MCF 10A (cell line): ENCODE measurements around the gene ACSL3. TPM values are rescaled to one million over a fixed set of nuclear protein-coding genes. Genes with fewer than 3 reads are reported as not detected.

Source experiments
- BruUV-seq: library from RNA; stranded (reverse); fragments of 400-500 nt; replicated peaks from 2 replicates; lab custom pipeline; 2021; lab: Mats Ljungman, UMichigan
- CTCF ChIA-PET: fragments of 300-600 bp; sonication (Branson Sonifier 250); formaldehyde crosslinking; extraction: SDS; loops from one replicate; lab custom pipeline; 2021; ENCODE audit warnings: antibody characterized with exemption, inconsistent platforms; lab: Yijun Ruan, JAX
- POLR2A ChIA-PET: fragments of 300-600, 350-650 bp; sonication (Branson Sonifier 250); formaldehyde crosslinking; extraction: SDS; loops from one replicate; lab custom pipeline; 2020; ENCODE audit warnings: antibody characterized with exemption, inconsistent platforms; lab: Yijun Ruan, JAX
- DNase-seq: peaks from one replicate; pipeline ENCODE4 v3.0.0-alpha.2; 2018; ENCODE audit not compliant: unreplicated experiment
- H3K27ac Mint-ChIP-seq: one replicate; pipeline ENCODE4 v1.8.0; 2022; ENCODE audit warnings: mild to moderate bottlenecking, low read depth, mixed read lengths; ENCODE audit not compliant: unreplicated experiment
- H3K27me3 Mint-ChIP-seq: one replicate; pipeline ENCODE4 v1.8.0; 2022; ENCODE audit warnings: mixed read lengths; ENCODE audit not compliant: insufficient read depth, unreplicated experiment
- H3K36me3 Mint-ChIP-seq: one replicate; pipeline ENCODE4 v1.8.0; 2022; ENCODE audit warnings: mild to moderate bottlenecking, moderate library complexity, mixed read lengths; ENCODE audit not compliant: insufficient read depth, unreplicated experiment
- H3K4me1 Mint-ChIP-seq: one replicate; pipeline ENCODE4 v1.8.0; 2022; ENCODE audit warnings: mixed read lengths; ENCODE audit not compliant: insufficient read depth, unreplicated experiment
- H3K4me3 Mint-ChIP-seq: one replicate; pipeline ENCODE4 v1.8.0; 2022; ENCODE audit warnings: mild to moderate bottlenecking, moderate library complexity, mixed read lengths; ENCODE audit not compliant: unreplicated experiment
- H3K9me3 Mint-ChIP-seq: one replicate; pipeline ENCODE4 v1.8.0; 2022; ENCODE audit warnings: mixed read lengths; ENCODE audit not compliant: unreplicated experiment
- CTCF ChIP-seq: fragments of 200-600 bp; IDR thresholded peaks from one replicate; pipeline ENCODE4 v1.8.0; 2022; ENCODE audit warnings: antibody characterized with exemption, mild to moderate bottlenecking; ENCODE audit not compliant: unreplicated experiment
- intact Hi-C: fragments of 100-400 bp; cut with micrococcal nuclease; formaldehyde crosslinking; loops from 2 replicates; pipeline ENCODE4 v1.14.1; 2022
- total RNA-seq: library from RNA; stranded (reverse); gene quantifications from 2 replicates; pipeline ENCODE4 v1.2.3, GENCODE V29; 2022

ACSL3 gene
- total RNA-seq, 1 experiment from 2014 or later, result 183 TPM

- H3K4me1 Mint-ChIP-seq, result peaks cover 7% of the 10 kb centered on the region
- intact Hi-C loops, result no loop called here
- TF ChIP-seq CTCF, result no peak
- no peaks in the 10 kb centered on the region for H3K27me3 Mint-ChIP-seq
- H3K36me3 Mint-ChIP-seq, result peaks cover 32% of the 10 kb centered on the region
- no peaks in the 10 kb centered on the region for H3K9me3 Mint-ChIP-seq
- no peak overlapping the region for H3K4me3 Mint-ChIP-seq
- ChIA-PET CTCF (interaction anchor here (1.0 kb wide), 1 partner anchor 15 kb away, joined by 3 read pairs; no protein-coding TSS in a partner anchor), POLR2A (interaction anchor here (1.3 kb wide), 1 partner anchor 9 kb away, joined by 3 read pairs; no protein-coding TSS in a partner anchor)
- no peak overlapping the region for H3K27ac Mint-ChIP-seq
- DNase-seq, result no peak
- BruUV-seq, result no TSS peak
Measured at GRCh38 chr2:222943820-222944219, 83.0 kb downstream of the ACSL3 start.

- CTCF ChIA-PET, result interaction anchor here (0.7 kb wide), 1 partner anchor 731 kb away, joined by 4 read pairs; no protein-coding TSS in a partner anchor
- peaks cover 25% of the 10 kb centered on the region for H3K36me3 Mint-ChIP-seq
- intact Hi-C loops, result no loop called here
- TF ChIP-seq CTCF, result no peak
- no peaks in the 10 kb centered on the region for H3K9me3 Mint-ChIP-seq
- H3K4me1 Mint-ChIP-seq, result peaks cover 7% of the 10 kb centered on the region
- H3K27me3 Mint-ChIP-seq, result no peaks in the 10 kb centered on the region
- no TSS peak for BruUV-seq
- POLR2A ChIA-PET, result interaction anchor here (0.6 to 1.3 kb wide), 5 partner anchors 9 to 266 kb away, joined by 3 to 5 read pairs (median 4); no protein-coding TSS in a partner anchor
- H3K4me3 Mint-ChIP-seq, result no peak overlapping the region
- no peak overlapping the region for H3K27ac Mint-ChIP-seq
- no peak for DNase-seq
Measured at GRCh38 chr2:222944552-222944951, 83.7 kb downstream of the ACSL3 start.

- TF ChIP-seq CTCF, result no peak
- CTCF ChIA-PET, result no interaction called here
- Mint-ChIP-seq H3K36me3 (peaks cover 24% of the 10 kb centered on the region), H3K27ac (no peak overlapping the region), H3K4me1 (peaks cover 7% of the 10 kb centered on the region), H3K4me3 (no peak overlapping the region), H3K27me3 (no peaks in the 10 kb centered on the region), H3K9me3 (no peaks in the 10 kb centered on the region)
- intact Hi-C loops, result no loop called here
- no TSS peak for BruUV-seq
- DNase-seq, result no peak
- POLR2A ChIA-PET, result interaction anchor here (0.6 to 1.3 kb wide), 5 partner anchors 8 to 267 kb away, joined by 3 to 5 read pairs (median 4); no protein-coding TSS in a partner anchor
Measured at GRCh38 chr2:222944971-222945740, 84.3 kb downstream of the ACSL3 start.

GRCh38 chr2:222945887-222946286, 85.1 kb downstream of the ACSL3 start:
- H3K4me3 Mint-ChIP-seq, result no peak overlapping the region
- TF ChIP-seq CTCF, result no peak
- no peak overlapping the region for H3K27ac Mint-ChIP-seq
- H3K4me1 Mint-ChIP-seq, result peaks cover 7% of the 10 kb centered on the region
- POLR2A ChIA-PET, result no interaction called here
- no TSS peak for BruUV-seq
- H3K36me3 Mint-ChIP-seq, result peaks cover 23% of the 10 kb centered on the region
- CTCF ChIA-PET, result no interaction called here
- H3K9me3 Mint-ChIP-seq, result no peaks in the 10 kb centered on the region
- DNase-seq, result no peak
- no peaks in the 10 kb centered on the region for H3K27me3 Mint-ChIP-seq
- intact Hi-C loops, result no loop called here
